NCI-H128 (cell line): ENCODE measurements around the gene PAEP.
"Not testable (repeated sequence)": the region's sequence is repeated elsewhere in the genome, so short reads cannot be mapped to it uniquely, and the experiment has no call there.

Source experiments
- DNase-seq: peaks from one replicate; lab custom pipeline; 2025; ENCODE audit not compliant: unreplicated experiment; lab: John Stamatoyannopoulos, UW

Gene PAEP

DNA sequence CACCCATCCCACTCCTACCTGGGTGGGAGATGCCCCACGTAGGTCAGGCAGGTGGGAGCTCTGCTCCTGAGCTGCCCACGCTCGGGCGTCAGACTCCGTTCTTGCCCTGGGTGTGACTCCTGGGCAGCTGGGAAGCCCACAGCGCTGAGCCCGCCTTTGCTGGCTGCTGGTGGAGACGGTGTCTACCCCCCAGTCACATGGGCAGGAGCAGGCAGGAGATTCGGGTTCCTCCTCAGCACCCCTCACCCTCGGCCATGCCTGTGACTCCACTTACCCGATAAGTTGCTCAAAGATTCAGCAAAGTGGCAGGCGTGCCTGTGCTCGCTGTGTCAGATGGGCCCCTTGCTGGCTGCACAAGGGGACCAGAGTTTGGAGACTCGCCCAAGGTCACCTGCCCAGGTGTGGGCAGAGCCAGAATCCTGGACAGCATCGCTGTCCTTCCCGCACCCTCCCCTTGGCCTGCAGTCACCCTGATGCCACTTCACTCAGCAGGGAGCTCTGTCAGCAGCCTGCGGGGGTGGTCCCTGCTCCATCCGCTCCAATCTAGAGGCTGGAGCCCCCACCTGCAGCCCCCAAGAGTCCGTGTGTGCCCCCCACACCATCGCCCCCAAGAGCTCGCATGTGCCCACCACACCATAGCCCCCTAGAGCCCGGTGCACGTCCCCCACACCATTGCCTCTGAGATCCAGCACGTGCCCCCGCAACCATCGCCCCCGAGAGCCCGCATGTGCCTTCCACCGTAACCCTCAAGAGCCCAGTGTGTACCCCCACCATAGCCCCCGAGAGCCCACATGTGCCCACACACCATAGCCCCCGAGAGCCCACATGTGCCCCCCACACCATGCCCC is 36.1 kb upstream of the PAEP start:
- no peak for DNase-seq

DNA sequence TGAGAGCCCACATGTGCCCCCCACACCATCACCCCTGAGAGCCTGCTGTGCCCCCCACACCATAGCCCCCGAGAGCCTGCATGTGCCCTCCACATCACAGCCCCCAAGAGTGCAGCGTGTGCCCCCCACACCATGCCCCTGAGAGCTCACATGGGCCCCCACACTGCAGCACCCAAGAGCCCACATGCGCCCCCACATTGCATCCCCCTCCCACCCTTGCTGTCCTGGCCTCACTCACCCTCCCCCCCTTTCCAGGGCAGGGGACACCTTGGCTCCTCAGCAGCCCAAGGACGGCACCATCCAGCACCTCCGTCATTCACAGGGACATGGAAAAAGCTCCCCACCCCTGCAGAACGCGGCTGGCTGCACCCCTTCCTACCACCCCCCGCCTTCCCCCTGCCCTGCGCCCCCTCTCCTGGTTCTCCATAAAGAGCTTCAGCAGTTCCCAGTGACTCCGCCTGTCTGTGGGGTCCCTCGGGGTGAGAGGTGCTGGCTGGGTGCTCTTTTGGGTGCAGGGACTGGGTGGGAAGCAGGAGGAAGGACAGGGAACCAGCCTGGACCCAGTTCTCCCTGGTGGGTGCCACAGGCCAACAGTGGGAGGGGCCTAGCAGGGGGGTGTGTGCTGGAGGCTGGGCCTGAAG is 35.3 kb upstream of the PAEP start:
- DNase-seq, result no peak

DNA sequence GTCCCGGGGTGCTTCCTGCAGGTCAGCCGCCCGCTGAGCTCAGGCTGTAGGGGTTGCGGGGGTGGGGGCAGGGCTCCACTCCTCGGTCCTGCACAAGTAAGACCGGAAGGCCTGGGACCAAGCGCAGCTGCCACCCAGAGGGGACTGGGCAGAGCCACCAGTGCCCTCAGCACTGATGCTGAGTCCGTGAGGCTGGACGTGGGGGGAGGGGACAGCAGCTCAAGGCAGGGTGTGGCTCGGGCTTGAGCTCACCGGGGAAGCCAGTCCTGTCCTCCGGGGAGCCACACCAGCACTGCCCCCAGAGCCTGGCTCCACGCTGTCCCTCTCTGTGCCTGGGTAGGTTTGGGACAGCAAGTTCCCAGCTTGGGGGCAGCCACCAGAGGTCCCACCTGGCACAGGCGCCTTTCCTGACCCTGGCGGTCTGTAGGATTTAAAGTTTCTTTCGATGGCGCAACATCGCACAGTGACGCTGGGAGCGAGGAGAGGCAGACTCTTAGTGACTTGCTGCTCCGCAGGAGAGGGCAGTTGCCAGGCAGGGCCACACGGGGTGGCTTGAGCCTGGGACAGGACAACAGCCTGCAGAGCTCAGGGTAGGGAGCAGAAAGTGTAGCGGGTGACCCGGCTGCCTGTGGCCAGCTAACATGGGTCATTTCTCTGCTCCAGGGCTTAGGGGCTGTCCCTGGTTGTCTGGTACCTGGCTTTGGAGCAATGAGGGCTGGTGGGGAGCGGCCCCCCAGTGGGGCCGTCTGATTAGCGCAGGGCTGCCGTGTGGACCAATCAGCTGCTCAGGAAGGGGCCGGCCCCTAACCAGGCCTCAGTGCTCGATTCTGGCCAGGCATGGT is 34.6 kb upstream of the PAEP start:
- DNase-seq, result no peak

DNA sequence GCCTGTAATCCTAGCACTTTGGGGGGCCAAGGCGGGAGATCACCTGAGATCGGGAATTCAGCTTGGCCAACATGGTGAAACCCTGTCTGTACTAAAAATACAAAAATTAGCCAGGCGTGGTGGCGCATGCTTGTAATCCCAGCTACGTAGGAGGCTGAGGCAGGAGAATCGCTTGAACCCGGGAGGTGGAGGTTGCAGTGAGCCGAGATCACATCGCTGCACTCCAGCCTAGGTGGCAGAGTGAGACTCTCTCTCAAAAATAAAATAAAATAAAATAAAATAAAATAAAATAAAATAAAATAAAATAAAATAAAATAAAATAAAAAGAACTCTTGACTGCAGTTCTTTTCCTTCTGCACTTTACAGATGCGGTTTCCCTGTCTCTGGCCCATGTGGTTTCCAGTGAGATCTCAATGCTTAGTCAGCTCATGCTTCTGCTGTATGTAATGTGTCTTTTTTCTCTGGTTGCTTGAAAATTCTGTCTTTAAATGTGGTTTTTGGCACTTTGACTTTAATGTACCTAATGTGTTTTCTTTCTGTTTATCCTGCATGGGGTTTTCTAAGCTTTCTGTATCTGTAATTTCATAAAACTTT is 32.6 kb upstream of the PAEP start:
- not testable (repeated sequence) for DNase-seq

DNA sequence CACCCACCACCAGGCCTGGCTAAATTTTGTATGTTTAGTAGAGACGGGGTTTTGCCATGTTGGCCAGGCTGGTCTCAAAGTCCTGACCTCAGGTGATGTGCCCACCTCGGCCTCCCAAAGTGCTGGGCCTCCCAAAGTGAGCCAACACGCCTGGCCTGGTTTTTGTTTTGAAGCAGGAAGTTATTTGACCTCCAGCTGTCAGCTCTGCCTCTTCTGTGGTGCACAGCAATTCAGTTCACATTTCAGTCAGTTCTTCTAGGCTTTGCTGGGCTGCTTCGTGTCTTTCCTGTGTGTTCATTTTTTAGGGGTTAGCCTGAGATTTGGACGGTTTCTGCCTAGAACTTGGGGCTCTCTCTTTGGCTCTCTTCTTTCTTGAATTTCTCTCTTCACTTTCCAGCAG is 31.4 kb upstream of the PAEP start:
- no peak for DNase-seq

DNA sequence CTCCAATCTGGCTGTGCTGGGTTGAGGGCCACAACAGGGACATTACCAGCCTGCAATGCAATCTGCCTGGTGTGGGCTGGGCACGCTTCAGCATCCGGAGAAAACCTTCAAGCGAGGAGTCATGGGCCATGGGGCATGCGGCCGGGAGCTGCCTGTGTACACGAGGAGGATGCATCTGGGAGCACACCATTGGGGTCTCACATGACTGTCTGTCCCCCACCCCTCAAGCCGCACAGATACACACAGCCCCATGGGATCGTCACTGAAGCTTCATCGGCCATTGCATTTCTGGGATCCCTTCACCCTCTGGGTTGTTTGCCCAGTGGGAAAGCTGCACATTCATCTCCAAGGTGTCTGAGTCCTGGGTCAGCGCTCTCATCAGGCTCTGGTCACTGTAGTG is 30.5 kb upstream of the PAEP start:
- no peak for DNase-seq

DNA sequence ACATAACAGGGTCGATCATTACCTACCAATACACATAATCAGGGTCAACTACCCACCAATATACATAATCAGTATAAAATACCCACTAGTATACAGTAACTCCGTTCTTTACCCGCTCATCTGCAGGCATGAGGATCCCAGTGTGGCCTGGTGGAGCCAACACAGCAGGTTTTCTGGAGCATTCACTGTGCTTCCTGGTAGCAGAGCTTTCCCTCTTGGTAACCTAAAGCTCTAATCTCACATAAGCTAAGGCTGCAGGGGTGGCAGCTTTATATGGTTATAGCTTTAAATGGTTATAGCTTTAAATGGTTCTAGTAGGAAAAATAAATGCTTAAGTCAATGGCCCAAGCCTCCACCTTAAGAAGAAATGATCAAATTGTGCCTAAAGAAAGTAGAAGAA is 28.4 kb upstream of the PAEP start:
- DNase-seq, result no peak

DNA sequence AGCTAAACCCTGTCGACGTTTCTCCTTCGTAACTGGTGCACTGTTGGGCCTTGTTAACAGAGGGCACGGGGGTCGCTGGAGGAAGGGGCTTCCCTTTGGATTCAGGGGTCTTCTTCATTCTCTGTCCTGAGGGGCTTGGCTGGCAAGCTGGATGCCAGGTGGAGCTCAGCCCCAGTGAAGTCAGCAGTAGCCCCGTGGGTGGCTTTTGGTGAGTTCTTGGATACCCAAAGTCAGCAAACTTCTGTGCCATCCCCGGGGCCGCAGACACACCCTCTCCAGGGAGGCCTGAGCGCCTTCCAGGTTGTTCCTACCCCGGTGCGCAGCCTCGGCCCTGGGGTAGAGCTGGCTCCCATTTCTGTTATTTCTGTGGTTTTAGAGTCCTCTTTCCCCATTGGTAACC is 27.9 kb upstream of the PAEP start:
- no peak for DNase-seq

DNA sequence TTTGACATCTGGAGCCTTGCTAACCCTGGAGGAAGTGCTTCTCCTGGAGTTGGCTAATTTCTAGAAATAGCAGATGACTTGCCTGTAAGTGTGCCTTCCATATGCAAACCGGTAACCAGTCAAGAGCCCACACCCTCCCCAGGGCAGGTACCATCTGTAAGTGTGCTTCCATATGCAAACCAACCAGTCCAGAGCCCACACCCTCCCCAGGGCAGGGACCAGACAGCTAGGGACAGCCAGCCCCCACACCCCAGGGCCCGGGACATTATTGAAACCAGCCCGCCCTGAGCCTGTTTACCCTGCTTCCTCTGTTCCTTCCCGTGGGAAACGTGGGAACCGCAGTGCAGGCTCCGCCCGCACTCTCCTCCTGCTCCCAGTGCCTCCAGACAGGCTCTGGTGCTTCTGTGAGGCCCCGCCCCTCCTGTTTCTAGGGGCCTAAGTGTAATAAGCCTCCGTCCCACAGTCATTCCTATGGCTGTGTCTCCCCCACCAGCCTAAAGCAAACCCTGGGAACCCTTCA is 27.3 kb upstream of the PAEP start:
- not testable (repeated sequence) for DNase-seq

DNA sequence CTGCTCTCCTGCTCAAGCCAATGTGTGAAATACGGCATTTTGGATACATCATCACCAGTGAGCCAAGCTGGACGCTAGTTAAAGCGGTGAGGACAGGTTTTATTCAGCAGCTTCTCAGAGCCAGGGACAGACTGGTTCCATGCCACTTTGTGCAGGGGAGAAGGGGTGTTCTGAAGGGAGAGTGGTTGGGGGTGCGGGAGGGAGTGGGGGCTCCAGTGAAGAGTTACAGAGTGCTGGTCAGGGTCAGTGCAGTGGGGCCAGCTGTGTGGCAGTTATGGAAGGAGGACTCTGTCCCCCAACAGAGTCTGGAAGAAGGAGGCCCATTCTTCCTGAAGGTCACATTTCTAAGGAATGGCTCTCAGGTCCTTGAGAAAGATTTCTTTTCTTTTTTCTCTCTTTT is 26.7 kb upstream of the PAEP start:
- not testable (repeated sequence) for DNase-seq

DNA sequence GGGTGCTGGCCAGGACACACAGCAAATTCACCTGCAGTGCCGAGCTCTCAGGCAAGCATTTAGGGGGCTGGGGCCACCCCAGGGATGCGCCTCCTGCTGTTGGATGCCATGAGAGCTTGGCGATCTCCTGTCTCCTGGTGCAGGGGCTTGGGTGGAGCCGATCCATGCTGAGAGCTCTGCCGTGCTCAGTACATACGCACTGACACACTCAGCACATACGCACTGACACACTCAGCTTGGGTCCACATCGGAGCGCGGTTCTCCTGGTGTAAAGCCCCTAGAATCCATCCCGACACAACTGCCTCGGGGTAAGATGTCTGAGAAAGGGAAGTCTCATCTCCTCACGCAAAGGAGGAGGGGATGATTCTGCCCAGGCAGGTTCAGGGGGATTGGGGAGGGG is 25.9 kb upstream of the PAEP start:
- not testable (repeated sequence) for DNase-seq

DNA sequence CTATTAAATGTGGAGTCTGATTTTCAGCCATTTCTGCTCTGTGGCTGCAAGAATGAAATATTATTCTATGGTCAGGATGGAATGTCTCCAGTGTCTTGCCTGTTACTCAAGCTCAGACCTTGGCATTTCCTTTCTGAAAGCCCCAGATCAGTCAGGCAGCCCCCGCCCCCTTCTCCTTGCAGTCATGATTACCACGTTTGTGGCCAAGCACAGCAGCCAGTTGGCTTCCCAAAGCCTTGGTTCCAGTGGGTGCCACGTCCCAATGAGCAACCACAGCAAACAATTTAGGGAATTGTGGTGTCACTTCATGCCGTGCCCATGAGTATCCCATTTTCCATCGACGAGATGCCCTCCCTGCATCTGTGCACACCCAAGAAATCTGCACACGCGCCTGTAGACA is 25.3 kb upstream of the PAEP start:
- no peak for DNase-seq

DNA sequence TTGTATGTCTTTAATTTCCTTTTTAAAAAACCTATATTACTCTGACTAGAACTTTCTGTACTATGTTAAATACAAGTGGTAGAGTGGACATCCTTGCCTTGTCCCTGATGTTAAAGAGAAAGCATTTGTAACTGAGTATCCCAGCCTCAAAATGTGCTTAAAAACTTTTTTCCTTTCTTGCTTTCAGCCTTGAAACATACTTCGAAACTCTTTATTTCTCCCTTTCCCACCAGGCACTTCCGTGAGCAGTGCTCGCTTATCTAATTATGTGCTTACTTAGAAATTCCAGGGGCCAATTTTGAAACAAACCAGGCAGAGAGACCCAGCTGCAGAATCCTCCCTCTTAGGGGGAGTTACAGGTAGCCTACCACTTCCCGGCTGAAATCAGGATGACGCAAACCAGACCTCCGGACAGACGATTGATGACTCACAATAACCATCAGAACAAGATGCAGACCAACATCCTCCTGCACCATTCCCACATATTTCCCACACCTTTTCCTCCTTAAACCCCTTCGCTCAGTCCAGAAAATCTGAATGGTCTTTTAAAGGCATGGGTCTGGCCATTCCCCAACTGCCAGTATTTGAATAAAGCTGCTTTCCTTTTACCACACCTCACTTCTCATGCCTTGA is 18.2 kb upstream of the PAEP start:
- DNase-seq, result not testable (repeated sequence)

DNA sequence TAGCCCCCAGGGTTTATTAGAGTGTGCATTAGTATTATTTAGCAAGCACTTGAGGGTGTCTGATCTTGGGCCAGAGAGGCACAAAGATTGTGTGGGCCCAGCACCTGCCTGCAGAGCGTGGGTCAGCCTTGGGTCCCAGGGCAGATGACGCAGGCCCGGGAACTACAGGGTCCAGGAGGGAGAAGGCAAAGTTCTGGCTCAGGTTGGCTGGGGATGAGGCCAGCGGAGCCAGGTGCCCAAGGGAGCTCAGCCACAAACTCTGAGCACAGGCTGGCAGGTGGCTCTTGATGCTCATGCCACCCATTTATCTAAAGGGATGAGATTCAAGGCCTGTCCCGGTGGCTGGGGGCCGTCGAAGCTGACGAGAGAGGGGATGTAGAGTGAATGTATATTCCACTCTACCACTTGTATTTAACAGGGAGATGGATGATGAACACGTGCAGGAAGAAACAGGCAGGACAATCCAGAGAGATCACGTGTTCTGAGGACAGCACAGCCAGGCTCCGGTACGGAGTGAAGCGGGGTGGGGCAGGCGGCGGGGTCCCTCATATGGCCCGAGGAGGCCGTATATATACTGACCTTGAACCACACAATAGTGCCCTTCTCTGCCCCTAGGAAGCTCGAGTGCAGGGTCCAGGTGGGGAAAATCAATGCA is 16.4 kb upstream of the PAEP start:
- no peak for DNase-seq

DNA sequence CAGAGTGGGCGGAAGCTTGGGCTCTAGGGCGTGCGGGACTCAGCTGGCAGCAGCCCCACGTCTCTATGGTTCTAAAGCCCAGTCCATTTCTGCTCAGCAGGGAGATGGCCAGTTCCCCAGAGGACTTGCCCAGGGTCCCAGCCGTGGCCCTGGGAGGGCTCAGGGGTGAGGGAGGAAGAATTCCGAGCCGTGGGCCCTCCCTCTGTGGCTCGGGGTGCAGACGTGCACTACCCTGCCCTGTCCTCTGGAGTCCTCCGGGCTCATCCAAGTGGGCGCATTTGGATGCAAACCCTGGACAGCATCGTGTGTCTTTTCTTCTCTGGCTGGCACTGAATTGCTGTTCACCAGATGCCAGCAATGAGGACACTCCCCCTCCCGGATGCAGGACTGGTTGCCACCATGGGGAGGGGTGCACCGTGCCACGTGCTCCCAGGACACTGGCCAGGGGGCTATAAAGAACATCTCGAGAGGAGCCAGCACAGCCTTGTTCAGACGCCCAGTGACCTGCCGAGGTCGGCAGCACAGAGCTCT is 15.8 kb upstream of the PAEP start, which contains the start of gene OBP2A:
OBP2A (plus strand) TSS at position 481 of the 531 bp plus-strand sequence. CDS start 55 bp downstream, outside the sequence.
- not testable (repeated sequence) for DNase-seq

DNA sequence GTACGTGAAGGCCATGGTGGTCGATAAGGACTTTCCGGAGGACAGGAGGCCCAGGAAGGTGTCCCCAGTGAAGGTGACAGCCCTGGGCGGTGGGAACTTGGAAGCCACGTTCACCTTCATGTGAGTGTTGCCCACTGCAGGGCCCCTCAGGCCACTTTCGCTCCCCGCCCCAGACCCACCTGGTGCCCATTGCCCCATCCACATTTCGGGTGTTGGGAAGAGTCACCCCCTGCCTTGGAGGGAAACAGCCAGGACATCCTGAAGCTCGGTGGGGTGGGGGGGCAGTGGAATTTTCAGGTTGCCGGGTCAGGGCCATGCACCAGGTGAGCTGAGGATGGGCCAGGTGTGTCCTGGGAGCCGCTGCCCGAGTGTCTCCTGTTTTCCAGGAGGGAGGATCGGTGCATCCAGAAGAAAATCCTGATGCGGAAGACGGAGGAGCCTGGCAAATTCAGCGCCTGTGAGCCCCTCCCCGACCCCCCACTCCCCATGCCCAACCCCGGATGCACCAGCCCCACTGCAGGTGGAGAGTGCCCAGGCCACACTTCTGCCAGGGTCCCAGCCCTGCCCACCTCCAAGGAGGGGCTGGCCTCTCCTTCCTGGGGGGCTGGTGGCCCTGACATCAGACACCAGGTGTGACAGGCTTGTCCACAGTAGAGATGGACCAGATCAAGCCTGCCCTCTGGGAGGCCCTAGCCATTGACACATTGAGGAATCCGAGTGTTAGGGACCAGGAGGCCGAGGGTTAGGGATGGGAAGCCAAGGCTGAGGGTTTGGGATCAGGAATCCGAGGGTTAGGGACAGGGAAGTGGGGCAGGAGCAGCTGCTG is 14.6 kb upstream of the PAEP start:
- not testable (repeated sequence) for DNase-seq

DNA sequence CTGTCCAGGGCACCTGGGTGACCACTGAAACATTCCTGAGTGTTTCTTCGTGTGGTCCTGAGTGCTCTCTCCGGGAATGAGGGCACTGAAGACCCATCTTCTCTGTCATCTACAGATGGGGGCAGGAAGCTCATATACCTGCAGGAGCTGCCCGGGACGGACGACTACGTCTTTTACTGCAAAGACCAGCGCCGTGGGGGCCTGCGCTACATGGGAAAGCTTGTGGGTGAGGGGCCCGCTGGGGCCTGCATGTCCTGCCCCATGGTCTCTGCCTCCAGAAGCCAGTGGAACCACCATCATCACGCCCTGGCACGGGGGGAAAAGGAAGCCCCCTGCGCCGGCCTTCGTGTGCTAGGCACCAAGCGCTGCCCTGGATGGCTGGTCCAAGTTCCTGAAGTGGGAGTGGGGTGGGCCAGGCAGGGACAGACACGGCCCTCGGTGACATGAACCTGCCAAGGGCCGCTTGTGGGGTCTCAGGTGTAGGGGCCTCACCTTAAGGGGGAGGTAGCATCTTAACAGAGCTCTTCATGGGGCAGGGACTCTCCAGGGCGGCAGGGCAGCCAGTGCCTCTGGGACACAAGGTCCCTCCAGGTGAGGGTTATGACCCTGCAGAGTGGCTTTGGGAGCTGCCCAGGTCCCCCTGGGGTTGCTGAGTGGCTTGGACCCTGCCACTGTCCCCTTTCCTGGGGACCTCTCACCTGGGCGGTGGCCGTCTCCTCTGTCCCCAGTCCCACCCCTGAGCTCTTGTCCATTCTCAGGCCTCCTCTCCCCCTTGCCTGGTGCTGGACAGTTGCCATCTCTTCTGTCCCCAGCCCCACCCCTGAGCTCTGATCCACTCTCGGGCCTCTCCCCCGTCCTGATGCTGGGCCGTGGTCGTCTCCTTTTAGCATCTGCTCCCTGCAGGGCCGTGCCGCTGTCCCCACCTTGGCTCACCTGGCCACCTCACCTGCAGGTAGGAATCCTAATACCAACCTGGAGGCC is 13.5 kb upstream of the PAEP start:
- no peak for DNase-seq
